ENCODE data around the gene ATP2B2. TPM values are rescaled to one million over a fixed set of nuclear protein-coding genes. Genes with fewer than 3 reads are reported as not detected.

The ATP2B2 gene
- total and polyA plus RNA-seq, 9 of the 15 experiments (the other 6 are each of a cell fraction or from before 2014, with no cell fraction given) = 0.06 TPM; not detected in 8

- TF ChIP-seq KDM4B (IDR thresholded peaks at IDR 0.05; ENCODE audit: borderline replicate concordance in 2 of 2, low read depth in 1 of 2) (0 out of 4 replicates have a peak, but pooled peaks of 1 of the 2 experiments have one; percentile 19), ZNF766 (CRISPR knock-in tag; conservative IDR thresholded peaks at IDR 0.05) (peak; percentile 69; the same call in 1 of the 2 replicates), ARID2 (IDR thresholded peaks at IDR 0.05) (no peak), PRPF4 (IDR thresholded peaks at IDR 0.05; ENCODE audit: insufficient read depth, low read depth, low read length, poor library complexity, severe bottlenecking) (no peak), THAP7 (CRISPR knock-in tag; IDR thresholded peaks at IDR 0.05) (no peak), MCM7 (IDR thresholded peaks at IDR 0.05) (no peak), ZBTB11 (CRISPR knock-in tag; IDR thresholded peaks at IDR 0.05) (peak in 1 of 3 experiments; percentile 84; a peak in 2 of 6 replicates), ZC3H11A (IDR thresholded peaks at IDR 0.05; ENCODE audit: low read depth, low read length) (no peak), SNAPC5 (CRISPR knock-in tag; IDR thresholded peaks at IDR 0.05) (no peak), ELF2 (CRISPR knock-in tag; IDR thresholded peaks at IDR 0.05) (no peak), TRIM28 (IDR thresholded peaks at IDR 0.05) (no peak), HIVEP1 (CRISPR knock-in tag; IDR thresholded peaks at IDR 0.05) (no peak), GATAD2B (IDR thresholded peaks at IDR 0.05; ENCODE audit: borderline replicate concordance) (no peak), TAF1 (IDR thresholded peaks at IDR 0.05; ENCODE audit: control insufficient read depth, extremely low read depth, insufficient read depth, low read length, severe bottlenecking) (peak; percentile 15), ZNF584 (CRISPR knock-in tag; IDR thresholded peaks at IDR 0.05; ENCODE audit: low read depth) (0 out of 2 replicates have a peak, but pooled peaks have one; percentile 50), CEBPB (tag; IDR thresholded peaks at IDR 0.05) (no peak), ZFPM2 (CRISPR knock-in tag; IDR thresholded peaks at IDR 0.05) (no peak), XRCC3 (IDR thresholded peaks at IDR 0.05) (no peak), ZMIZ1 (IDR thresholded peaks at IDR 0.05; ENCODE audit: low read depth in 2 of 2, low read length in 2 of 2) (no peak), CBFA2T3 (IDR thresholded peaks at IDR 0.05) (peak; percentile 58)
Measured at GRCh38 chr3:10292505-10293419, 212.6 kb downstream of the ATP2B2 start, which contains the start of gene GHRL (continued).
